Breast epithelium (tissue), 4 donors: Measurements from ENCODE around the gene CLDN2. TPM values are rescaled to one million over a fixed set of nuclear protein-coding genes. Genes with fewer than 3 reads are reported as not detected.

Experiments
- DNase-seq, 2 donors: peaks; one replicate each; pipeline ENCODE4 v3.0.0-alpha.2; 2019; ENCODE audit warnings: low spot score in 2 of 2
- H3K27ac ChIP-seq, 2 donors: fragments of 200-600 bp; sonication (generic) in 1 of 2; one replicate each; pipeline ENCODE4 v1.5.1; 2016 to 2019; ENCODE audit warnings: mild to moderate bottlenecking in 1 of 2
- H3K27me3 ChIP-seq, 2 donors: fragments of 200-600 bp; sonication (generic) in 1 of 2; one replicate each; pipeline versions ENCODE4 v1.5.1 to v1.6.0; 2017 to 2019; ENCODE audit warnings: control low read depth in 1 of 2, mild to moderate bottlenecking in 1 of 2
- H3K36me3 ChIP-seq: fragments of 200-600 bp; one replicate; pipeline ENCODE4 v1.5.1; 2019
- H3K4me1 ChIP-seq, 2 donors: fragments of 200-600 bp; sonication (generic); one replicate each; pipeline ENCODE4 v1.5.1; 2016 to 2019; ENCODE audit warnings: control low read depth in 1 of 2
- H3K4me3 ChIP-seq, 3 donors: fragments of 200-600 bp; sonication (generic); 1 replicate in 2 of 3; 2 replicates in 1 of 3; pipeline ENCODE4 v1.5.1; 2016 to 2019; ENCODE audit warnings: mild to moderate bottlenecking in 3 of 3, moderate library complexity in 2 of 3
- H3K9me3 ChIP-seq, 2 donors: fragments of 200-600 bp; sonication (generic) in 1 of 2; one replicate each; pipeline ENCODE4 v1.5.1; 2016 to 2019; ENCODE audit warnings: control low read depth in 1 of 2
- CTCF ChIP-seq, 3 donors: fragments of 450-650 bp; IDR thresholded peaks; one replicate each; pipeline ENCODE4 v1.5.1; 2016 to 2017; ENCODE audit warnings: antibody characterized with exemption in 3 of 3, mild to moderate bottlenecking in 3 of 3, moderate library complexity in 3 of 3
- POLR2A ChIP-seq: fragments of 450-650 bp; IDR thresholded peaks from one replicate; pipeline ENCODE4 v1.6.1; 2016; ENCODE audit warnings: antibody characterized with exemption, mild to moderate bottlenecking, moderate library complexity
- POLR2AphosphoS5 ChIP-seq, 3 donors: sonication (generic); formaldehyde crosslinking; IDR thresholded peaks; one replicate each; pipeline ENCODE4 v1.6.1; 2017; ENCODE audit warnings: antibody characterized with exemption in 3 of 3
- intact Hi-C: fragments of 100-400 bp; cut with DNase I; formaldehyde crosslinking; loops from one replicate; pipeline ENCODE4 v1.15.1; 2023; ENCODE audit warnings: low total_unique reads
- total RNA-seq, 3 donors: library from RNA; depleted of rRNA; stranded (reverse); fragments of >200 nt; gene quantifications; one replicate each; pipeline ENCODE4 v1.1.0, GENCODE V29; 2016

CLDN2 gene
- total RNA-seq, 3 donors from 2014 or later: 0.32 to 0.33 TPM; not detected in 1

- Histone ChIP-seq H3K4me3 (no peak overlapping the region), H3K27ac (peak overlapping the region in 1 of 2 donors; percentile 48), H3K27me3 (peaks cover 0 to 40% of the 10 kb centered on the region in 2 donors), H3K36me3 (no peaks in the 10 kb centered on the region), H3K4me1 (no peaks in the 10 kb centered on the region), H3K9me3 (no peaks in the 10 kb centered on the region)
- intact Hi-C loops: no loop called here
- TF ChIP-seq POLR2AphosphoS5 (IDR thresholded peaks at IDR 0.05) (no peak), POLR2A (no peak), CTCF (IDR thresholded peaks at IDR 0.05) (no peak)
- no peak for DNase-seq
Measured at GRCh38 chrX:106931831-106932491, 11.8 kb downstream of the CLDN2 start.

- no peaks in the 10 kb centered on the region for H3K36me3 ChIP-seq
- peak overlapping the region in 1 of 2 donors; percentile 63 for H3K27ac ChIP-seq
- H3K4me1 ChIP-seq: no peaks in the 10 kb centered on the region
- no peak for TF ChIP-seq POLR2AphosphoS5 (IDR thresholded peaks at IDR 0.05)
- TF ChIP-seq POLR2A: no peak
- TF ChIP-seq CTCF (IDR thresholded peaks at IDR 0.05): no peak
- no peak for DNase-seq
- H3K9me3 ChIP-seq: no peaks in the 10 kb centered on the region
- peaks cover 0 to 41% of the 10 kb centered on the region in 2 donors for H3K27me3 ChIP-seq
- intact Hi-C loops: no loop called here
- no peak overlapping the region for H3K4me3 ChIP-seq
Measured at GRCh38 chrX:106932492-106932923, 12.3 kb downstream of the CLDN2 start.

- no peak for DNase-seq
Measured at GRCh38 chrX:106932960-106933537, 12.8 kb downstream of the CLDN2 start.

GRCh38 chrX:106933538-106933961, 13.3 kb downstream of the CLDN2 start:
- Histone ChIP-seq H3K4me1 (no peaks in the 10 kb centered on the region), H3K4me3 (no peak overlapping the region), H3K27ac (peak overlapping the region in 1 of 2 donors; percentile 40), H3K27me3 (peaks cover 0 to 51% of the 10 kb centered on the region in 2 donors), H3K9me3 (no peaks in the 10 kb centered on the region), H3K36me3 (no peaks in the 10 kb centered on the region)
- DNase-seq: no peak
- TF ChIP-seq CTCF (IDR thresholded peaks at IDR 0.05) (no peak), POLR2AphosphoS5 (IDR thresholded peaks at IDR 0.05) (no peak), POLR2A (no peak)
- intact Hi-C loops: no loop called here

More at GRCh38 chrX:106932960-106933537, 12.8 kb downstream of the CLDN2 start:
- H3K36me3 ChIP-seq: no peaks in the 10 kb centered on the region
- intact Hi-C loops: no loop called here
- TF ChIP-seq POLR2AphosphoS5 (IDR thresholded peaks at IDR 0.05): no peak
- TF ChIP-seq CTCF (IDR thresholded peaks at IDR 0.05): no peak
- no peak for TF ChIP-seq POLR2A
- H3K27me3 ChIP-seq: peaks cover 0 to 46% of the 10 kb centered on the region in 2 donors
- no peaks in the 10 kb centered on the region for H3K9me3 ChIP-seq
- no peak overlapping the region for H3K4me3 ChIP-seq
- peak overlapping the region in 1 of 2 donors; percentile 63 for H3K27ac ChIP-seq
- no peaks in the 10 kb centered on the region for H3K4me1 ChIP-seq

- DNase-seq: no peak
- H3K36me3 ChIP-seq: no peaks in the 10 kb centered on the region
- intact Hi-C loops: no loop called here
Measured at GRCh38 chrX:106935175-106935574, 15.0 kb downstream of the CLDN2 start.

More at GRCh38 chrX:106935175-106935574, 15.0 kb downstream of the CLDN2 start:
- peaks cover 0 to 52% of the 10 kb centered on the region in 2 donors for H3K27me3 ChIP-seq
- no peak overlapping the region for H3K4me3 ChIP-seq
- H3K4me1 ChIP-seq: no peaks in the 10 kb centered on the region
- no peaks in the 10 kb centered on the region for H3K9me3 ChIP-seq
- H3K27ac ChIP-seq: peak overlapping the region in 1 of 2 donors; percentile 61
- no peak for TF ChIP-seq POLR2AphosphoS5 (IDR thresholded peaks at IDR 0.05)
- TF ChIP-seq POLR2A: no peak
- no peak for TF ChIP-seq CTCF (IDR thresholded peaks at IDR 0.05)
